Renal cortex interstitium (tissue), 11 donors: ENCODE results near the gene FITM2. TPM values are rescaled to one million over a fixed set of nuclear protein-coding genes. Genes with fewer than 3 reads are reported as not detected.
A peak's percentile ranks its signal among the peaks of the same experiment; 100 is the strongest.

Source experiments
- DNase-seq, 11 donors: peaks; one replicate each; pipeline ENCODE4 v3.0.0-alpha.2; 2013; ENCODE audit warnings: low read depth in 9 of 11, low spot score in 4 of 11; ENCODE audit errors: extremely low read depth in 1 of 11
- polyA plus RNA-seq, 3 donors: library from polyadenylated mRNA; unstranded; fragments of 120-200 nt; gene quantifications; one replicate each; pipeline ENCODE4 v1.2.1, GENCODE V29; 2013; ENCODE audit not compliant: insufficient read length in 3 of 3

Gene FITM2
- polyA plus RNA-seq, 3 donors, result 7.4 to 8.6 (median 8.5) TPM

DNA sequence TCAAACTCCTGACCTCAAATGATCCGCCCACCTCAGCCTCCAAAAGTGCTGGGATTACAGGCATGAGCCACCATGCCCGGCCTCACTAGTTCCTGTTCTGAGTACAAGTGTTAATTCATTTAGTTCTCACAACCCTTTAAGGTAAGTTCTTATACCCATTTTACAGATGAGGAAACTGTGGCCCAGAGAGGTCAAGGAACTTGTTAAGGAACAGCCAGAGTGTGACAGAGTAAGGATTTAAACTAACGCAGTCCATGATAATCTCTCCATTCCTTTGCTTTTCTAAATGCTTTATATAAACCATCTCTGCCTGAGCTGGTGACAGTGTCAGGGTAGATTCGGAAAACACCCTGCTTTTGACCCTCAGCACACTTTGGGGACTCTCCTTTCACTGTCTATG lies 13.3 kb downstream of the FITM2 start:
- no peak for DNase-seq

DNA sequence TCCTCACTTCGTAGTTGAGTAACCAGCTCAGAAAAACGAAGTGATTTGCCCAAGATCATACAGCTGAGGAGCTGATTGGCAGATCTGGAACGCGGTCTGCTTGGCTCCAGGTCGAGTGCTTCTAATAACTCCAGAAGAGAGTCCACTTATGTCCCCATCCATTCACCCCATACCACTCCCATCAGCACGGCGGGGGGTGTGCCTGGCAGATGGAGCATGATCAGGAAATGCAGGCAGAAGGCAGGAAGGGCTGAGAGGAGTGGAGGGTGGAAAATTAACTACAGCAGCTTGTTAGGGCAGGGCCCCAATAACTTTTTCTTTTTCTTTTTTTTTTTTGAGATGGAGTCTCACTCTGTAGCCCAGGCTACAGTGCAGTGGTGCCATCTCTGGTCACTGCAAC lies 15.0 kb downstream of the FITM2 start:
- no peak for DNase-seq

DNA sequence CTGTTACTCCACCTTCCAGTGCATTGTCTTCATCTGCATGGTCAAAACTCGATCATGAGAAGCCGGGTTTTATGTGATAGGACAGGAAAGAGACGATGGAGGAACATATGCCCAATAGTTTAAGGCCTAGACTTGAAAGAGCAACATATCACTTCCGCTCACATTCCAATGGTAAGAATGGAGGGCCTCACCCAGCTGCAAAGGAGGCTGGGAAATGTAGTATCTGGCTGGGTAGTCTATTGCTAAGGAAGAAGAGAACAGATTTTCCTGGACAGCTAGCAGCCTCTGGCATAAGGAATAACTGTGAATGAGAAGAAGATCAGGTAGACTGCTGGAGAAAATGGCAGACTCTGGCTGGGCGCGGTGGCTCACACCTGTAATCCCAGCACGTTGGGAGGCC lies 19.2 kb downstream of the FITM2 start:
- DNase-seq, result no peak

DNA sequence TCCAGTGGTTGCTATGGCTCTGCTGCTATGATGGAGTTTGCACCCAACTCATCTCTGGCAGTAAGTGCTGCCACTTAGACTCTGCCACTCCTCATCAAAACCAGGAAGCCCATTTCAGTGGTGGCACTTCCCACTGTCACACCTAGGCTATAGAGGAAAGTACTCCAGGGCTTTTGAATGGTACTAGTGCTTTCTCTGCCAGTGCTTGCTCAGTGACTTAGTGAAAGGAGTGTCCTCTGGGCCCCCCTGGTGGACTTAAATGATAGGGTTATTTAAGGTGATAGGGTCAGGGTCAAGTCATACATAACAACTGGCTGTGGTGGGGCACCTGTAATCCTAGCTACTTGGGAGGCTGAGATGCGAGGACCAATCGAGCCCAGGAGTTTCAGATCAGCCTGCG lies 22.8 kb downstream of the FITM2 start:
- DNase-seq, result no peak

DNA sequence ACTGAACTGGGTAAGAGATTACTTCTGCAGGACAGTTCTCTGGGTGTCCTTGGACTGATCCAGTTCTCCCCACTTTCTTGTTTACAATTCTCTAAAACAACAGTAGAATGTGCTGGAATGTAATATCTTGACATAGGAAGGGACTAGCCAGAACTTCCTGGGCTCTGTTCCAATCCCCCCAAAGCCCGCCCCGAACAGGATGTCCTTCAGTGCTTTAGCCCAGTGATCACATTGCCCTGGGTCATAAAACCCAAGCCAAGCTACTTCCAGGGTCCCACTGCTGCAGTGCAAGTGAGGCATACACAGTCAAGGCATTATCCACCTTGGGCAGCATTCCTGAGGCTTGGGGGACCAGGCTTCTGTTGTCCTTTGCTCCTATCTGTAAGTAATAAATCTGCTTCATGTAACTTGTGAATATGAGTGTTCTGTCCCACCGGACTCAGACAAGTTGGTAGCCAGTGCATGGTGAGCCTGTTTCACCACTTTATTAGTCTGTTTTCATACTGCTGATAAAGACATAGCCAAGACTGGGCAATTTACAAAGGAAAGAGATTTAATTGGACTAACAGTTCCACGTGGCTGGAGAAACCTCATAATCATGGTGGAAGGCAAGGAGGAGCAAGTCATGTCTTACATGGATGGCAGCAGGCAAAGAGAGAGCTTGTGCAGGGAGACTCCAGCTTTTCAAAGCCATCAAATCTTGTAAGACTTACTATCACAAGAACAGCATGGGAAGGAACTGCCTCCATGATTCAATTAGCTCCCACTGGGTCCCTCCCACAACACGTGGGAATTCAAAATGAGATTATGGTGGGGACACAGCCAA lies 23.5 kb downstream of the FITM2 start:
- no peak for DNase-seq

DNA sequence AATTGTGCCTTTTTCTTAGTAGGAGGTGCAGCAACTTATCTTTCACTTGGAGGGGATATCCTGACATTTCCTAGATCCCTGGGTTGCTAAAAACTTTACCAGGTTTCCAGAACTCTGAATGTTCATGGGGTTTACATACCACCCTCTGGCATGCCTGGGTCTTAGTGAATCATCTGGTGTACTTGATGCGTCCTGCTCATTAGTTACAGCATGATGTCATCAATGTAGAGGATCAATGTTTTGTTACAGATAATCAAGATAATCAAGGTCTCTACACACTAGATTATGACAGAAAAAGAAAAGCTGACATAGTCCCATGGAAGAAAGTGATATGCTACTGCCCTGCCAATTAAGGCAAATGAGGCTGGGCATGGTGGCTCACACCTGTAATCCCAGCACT lies 27.0 kb downstream of the FITM2 start:
- no peak for DNase-seq

DNA sequence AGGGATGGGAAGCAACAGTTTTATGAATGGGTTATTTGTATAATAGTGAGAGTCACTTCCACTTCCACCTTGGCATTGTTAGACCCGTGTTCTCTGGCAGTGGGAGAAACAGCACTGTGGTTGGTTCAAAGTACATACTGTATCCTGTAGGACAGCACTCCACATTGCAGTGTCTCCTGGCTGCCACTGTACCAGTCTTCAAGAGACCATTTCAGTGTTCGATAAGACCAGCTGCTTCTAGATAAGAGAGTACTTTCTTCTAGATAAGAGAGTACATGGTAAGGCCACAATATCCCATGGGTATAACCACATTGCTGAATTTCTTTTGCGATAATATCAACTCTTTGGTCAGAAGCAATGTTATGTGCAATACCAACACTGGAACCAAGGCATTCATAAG lies 28.8 kb downstream of the FITM2 start:
- DNase-seq, result no peak

DNA sequence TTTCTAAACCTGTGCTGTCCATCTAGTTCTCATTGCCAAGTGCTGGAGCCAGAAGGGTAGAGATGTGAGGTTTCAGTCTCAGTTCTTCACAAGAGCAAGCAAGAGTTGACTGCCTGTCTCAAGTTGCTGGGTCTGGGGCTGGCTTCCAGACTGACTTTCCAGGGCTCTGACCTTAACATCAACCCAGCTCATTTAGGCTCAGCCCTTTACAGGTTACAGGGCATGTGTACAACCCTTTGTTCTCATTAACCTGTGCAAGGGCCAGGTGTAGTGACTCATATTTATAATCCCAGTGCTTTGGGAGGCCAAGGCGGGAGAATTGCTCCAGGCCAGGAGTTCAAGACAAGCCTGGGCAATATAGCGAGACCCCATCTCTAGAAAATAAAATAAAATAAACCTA lies 30.6 kb downstream of the FITM2 start:
- no peak for DNase-seq

DNA sequence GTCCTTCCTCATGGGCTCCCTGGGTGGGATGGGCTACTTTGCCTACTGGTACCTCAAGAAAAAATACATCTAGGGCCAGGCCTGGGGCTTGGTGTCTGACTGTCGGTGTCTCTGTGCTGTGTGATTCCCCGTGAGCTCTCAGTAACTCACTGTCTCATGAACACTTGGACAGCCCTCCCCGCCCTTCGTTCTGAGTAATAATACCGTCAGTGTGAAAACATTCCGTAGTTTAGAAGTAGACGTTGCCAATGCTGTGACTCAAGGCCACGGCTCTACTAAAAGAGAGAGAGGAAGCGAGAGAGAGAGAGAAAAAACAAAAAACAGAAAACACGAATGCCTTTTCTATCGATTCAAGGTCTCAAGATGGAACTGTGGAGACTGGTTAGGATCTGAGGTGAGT lies 31.8 kb downstream of the FITM2 start:
- DNase-seq, result no peak

DNA sequence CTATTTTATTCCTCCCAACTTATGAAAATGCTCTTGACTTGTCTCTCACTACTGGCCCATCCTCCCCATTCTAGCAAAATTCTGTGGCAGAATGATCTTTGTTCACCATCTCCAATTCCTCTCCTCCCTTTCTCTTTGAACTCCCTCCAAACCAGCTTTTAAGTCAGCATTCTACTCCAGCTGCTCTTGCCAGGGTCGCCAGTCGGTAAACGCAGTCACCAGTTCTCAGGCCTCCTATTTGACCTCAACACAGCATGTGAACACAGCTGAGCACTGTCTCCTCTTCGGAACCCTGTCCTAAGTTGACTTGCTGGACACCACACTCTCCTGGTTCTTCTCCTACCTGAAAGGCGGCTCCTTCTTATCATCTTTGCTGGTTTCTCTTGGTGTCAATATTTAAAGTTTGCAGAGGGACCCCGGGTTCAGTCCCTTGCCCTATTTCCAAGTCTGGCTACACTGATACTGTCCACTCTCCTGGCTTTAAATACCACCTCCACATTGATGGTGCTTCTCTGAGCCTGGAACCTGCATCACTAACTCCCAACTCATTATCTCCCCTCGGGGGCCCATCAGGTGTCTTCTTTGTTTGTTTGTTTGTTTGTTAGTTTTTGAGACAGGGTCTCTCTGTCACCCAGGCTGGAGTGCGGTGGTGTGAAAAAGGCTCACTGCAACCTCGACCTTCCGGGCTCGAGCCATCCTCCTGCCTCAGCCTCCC lies 36.5 kb downstream of the FITM2 start:
- DNase-seq, result no peak

DNA sequence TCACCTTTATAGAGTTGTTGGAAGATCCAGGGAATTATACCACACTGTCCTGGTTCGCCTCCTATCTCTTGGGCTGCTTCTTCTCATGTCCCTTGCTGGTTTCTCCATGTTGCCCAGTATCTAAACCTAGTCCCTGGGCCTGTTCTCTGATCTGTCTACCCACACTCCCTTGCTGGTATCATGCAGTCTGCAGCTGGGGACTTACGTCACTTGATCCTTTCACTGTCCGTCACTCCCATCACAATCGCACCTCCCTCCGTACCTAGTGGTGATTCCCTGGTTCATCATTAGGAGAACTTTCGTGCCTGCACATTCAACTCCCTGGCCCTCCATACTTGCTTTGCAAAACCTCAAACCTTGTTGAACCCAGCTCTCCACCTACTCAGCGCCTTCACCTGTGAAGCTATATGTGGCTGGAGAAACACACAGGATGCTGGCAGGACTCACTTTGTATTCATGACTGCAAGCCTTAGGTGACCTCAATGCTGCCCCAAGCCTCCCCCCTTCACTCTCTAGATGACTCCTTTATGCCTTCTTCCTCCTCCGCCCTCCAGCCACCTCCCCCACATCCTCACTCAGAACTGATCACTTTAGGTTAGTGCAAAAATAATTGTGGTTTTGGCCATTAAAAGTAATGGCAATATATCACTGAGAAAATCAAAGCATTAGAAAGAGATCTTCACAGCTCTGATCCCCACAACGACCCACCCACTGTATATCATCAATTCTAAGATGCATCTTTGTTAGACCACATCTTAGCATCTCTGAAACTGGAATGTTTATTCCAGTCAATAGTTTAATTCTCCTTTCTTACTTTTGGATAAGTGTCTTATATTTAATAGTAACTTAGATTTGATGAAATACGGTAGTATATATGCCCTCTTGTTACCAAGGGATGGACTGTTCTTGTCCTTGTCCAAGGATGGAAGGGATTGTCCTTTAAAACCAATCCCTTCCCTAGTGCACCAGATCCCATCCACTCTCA lies 37.5 kb downstream of the FITM2 start:
- no peak for DNase-seq

DNA sequence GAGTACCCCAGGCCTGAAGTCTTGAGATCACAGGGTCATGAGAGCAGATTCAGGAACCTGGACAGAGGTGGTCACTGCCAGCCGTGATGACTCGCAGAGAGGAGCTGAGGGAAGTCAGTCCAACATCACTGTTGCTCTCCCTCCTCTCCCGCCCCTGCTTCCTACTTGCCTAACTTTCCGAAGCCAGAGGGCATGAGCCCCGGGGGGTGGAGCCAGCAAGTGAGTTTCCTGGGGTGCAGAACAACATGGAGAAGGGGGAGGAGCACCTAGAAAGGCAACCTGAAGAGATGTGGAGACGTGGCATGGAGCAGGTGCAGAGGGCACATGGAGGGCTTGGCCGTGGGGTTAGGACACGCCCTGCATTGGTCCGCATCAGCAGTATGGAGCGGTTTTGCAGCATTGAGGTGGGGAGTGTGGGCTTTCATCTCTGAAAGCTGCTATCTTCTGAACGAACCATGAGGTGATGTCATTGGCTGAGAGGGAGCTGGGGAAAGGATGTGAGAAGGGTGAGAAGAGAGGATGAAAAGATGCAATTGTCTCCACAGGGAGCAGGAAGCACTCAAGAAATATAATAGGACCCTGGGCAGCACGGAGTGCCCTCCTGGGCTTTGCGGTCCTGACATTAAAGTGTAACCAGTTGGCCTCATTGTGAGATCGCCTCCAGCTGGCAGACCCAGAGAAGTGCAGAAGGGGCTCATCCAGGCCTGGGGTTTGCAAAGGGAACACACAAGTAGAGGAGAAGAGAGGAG lies 38.9 kb downstream of the FITM2 start:
- DNase-seq, result no peak

DNA sequence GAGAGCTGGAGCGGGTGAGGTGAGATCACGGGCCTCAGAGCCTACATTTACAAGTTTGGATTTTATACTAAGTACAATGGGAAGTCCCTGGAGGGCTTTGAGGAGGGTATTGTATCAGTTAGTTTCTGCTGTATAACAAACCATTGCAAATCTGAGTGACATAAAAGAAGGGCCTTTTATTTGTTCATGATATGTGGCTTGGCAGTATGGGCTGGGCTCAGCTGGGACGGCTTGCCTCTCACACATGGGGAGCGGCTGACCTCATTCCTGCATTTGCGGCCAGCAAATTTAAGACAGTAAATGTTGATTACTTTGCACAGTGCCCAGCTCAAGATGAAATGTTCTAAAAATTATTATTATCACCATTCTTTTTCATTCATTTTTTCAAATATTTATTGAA lies 42.2 kb downstream of the FITM2 start:
- no peak for DNase-seq

DNA sequence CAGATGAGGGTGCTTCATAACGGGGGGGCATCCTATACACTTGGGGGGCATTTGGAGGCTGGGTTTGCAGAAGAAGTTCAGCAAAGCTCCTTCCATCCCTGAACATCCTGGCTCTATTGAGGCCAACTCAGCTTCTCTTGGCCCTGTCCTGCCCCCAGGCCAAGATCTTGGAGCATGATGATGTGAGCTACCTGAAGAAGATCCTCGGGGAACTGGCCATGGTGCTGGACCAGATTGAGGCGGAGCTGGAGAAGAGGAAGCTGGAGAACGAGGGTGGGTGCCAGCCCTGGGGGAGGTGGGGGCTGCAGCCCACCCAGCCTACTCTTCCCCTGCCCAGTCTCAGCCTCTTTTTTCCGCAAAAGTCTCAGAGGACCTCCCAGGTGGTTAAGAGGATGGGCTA lies 46.7 kb downstream of the FITM2 start:
- DNase-seq, result peak in 1 of 11 donors; percentile 7

DNA sequence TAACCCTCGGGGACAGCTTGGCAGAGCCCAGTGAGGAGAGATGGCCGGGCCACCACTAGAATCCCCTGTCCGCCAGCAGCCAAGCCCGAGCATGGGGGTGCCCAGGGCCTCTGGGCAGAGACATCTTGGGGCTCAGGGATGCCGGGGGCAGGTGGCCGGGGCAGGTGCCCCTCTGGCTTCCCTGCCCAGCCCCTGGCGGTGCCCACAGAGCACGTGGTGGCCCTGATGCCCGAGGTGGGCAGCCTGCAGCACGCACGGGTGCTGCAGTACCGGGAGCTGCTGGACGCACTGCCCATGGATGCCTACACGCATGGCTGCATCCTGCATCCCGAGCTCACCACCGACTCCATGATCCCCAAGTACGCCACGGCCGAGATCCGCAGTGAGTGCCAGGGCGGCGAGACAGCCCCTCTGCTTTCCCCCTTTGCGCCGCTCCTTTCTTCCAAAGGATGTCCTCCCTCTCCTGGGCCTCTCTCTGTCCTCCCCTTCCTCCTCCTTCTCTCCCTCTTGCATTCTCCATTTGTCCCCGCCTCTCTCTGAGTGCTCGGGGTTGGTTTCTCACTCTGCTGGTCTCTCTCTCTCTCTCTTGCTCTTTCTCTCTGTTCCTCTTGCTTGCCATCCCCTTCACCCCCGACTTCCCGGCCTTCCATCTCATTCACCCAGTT lies 52.6 kb downstream of the FITM2 start:
- no peak for DNase-seq

DNA sequence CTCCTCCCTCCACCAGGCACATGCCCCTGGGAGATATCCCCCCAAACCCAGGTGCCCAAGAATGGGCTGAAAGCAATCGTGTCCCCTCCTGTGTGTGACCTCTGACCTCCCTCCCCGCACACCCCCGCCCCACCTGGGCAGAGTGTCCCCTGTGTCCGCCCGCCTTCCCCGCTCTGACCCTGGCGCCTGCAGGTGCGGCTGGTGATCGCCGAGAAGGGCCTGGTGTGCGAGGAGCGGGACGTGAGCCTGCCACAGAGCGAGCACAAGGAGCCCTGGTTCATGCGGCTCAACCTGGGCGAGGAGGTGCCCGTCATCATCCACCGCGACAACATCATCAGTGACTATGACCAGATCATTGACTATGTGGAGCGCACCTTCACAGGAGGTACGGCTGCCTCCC lies 54.0 kb downstream of the FITM2 start:
- no peak for DNase-seq

DNA sequence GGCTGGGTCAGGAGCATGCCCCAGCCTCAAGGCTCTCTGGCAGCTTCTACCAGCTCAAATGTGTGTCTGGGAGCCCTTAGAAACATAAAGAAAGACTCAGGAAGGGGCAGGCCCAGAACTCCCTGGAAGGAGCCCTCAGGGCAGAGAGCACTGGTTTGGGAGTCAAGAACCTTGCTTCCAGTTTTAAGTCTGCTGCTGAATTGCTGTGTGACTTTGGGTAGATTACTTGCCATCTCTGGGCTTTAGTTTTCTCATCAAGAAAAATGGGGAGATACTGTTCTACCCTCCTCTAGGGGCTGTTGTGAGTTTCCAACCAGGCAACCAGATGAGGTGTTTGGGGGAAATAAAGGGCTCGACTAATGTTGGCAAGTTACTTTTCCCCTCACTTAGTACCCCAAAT lies 55.1 kb downstream of the FITM2 start:
- no peak for DNase-seq

DNA sequence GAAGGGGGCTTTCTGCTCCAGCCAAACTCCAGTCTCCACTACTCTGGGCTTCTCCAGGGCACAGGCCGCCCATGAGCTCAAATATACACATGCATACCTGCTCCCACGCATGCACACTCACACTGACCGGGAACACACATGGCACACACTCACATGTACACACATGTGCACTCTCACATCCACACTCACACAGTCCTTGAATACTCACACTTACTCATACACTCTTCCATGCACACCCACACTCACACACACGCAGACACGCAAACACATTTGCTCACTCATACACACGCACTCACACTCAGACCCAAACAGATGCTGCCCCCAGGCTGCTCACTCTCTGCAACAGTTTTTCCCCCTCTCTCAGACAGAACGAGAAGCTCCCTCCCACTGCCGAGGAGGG lies 56.9 kb downstream of the FITM2 start:
- DNase-seq, result no peak
